T-helper 2 cell treated with Interferon-gamma antibody and Interleukin-4, amounts not matched to agents 5 μg/mL and 100 μg/mL, for 36 hours (primary cell): ENCODE results near the gene KLF5.

Experiments
- DNase-seq: peaks from one replicate; pipeline ENCODE4 v3.0.0; 2021; ENCODE audit warnings: low spot score
- H3K27ac Mint-ChIP-seq: one replicate; pipeline ENCODE4 v1.8.0; 2021; ENCODE audit warnings: mild to moderate bottlenecking, mixed read lengths
- H3K27me3 Mint-ChIP-seq: one replicate; pipeline ENCODE4 v1.8.0; 2021; ENCODE audit warnings: low read depth, mixed read lengths
- H3K36me3 Mint-ChIP-seq: one replicate; pipeline ENCODE4 v1.8.0; 2021; ENCODE audit warnings: low read depth, mixed read lengths
- H3K4me1 Mint-ChIP-seq: one replicate; pipeline ENCODE4 v1.8.0; 2021; ENCODE audit warnings: low read depth, mixed read lengths
- H3K4me3 Mint-ChIP-seq: one replicate; pipeline ENCODE4 v1.8.0; 2022; ENCODE audit warnings: mild to moderate bottlenecking, moderate library complexity, mixed read lengths
- H3K9me3 Mint-ChIP-seq: one replicate; pipeline ENCODE4 v1.8.0; 2021; ENCODE audit warnings: mixed read lengths

Gene KLF5

DNA sequence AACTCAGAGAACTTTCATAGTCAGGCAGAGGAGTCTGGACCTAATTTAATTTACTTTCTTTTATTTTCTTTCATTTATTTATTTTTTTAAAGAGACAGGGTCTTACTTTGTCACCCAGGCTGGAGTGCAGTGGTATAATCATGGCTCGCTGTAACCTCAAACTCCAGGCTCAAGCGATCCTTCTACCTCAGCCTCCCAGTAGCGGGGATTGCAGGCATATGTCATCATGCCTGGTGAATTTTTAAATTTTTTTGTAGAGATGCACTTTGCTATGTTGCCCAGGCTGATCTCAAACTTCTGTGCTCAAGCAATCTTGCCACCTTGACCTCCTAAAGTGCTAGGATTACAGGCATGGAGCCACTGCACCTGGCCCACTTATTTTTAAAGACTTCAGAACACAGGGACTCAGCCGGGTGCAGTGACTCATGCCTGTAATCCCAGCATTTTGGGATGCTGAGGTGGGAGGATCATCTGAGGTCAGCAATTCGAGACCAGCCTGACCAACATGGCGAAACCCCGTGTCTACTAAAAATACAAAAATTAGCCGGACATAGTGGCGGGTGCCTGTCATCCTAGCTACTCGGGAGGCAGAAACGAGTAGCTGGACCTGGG, 50.6 kb downstream of the KLF5 start:
- Mint-ChIP-seq H3K4me3 (no peak overlapping the region), H3K4me1 (no peaks in the 10 kb centered on the region), H3K36me3 (no peaks in the 10 kb centered on the region), H3K9me3 (no peaks in the 10 kb centered on the region), H3K27me3 (peaks cover 4% of the 10 kb centered on the region), H3K27ac (no peak overlapping the region)
- no peak for DNase-seq

- no peak for DNase-seq
- Mint-ChIP-seq H3K27me3 (peaks cover 4% of the 10 kb centered on the region), H3K36me3 (no peaks in the 10 kb centered on the region), H3K4me1 (no peaks in the 10 kb centered on the region), H3K27ac (no peak overlapping the region), H3K9me3 (no peaks in the 10 kb centered on the region), H3K4me3 (no peak overlapping the region)
Measured at GRCh38 chr13:73109969-73110368, 51.2 kb downstream of the KLF5 start.

DNA sequence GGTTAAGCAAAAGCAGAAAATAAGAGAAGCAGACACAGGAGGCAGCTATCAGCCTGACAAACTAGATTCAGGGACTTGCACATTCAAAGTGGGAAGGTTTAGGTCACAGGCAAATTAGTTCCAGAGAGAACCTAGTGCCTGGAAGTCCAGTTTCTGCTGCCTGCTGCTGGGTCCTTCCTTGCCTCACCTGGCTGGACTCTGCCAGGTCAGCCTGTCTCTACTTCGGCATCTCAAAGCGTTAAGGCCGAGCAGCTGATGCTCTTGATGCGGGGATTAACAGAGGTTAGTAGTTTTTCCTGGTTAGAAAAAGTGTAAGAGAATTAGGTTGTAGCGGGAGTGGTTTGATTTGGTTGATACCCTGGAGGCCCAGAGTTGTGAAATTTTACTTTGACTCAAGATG, 52.0 kb downstream of the KLF5 start:
- Mint-ChIP-seq H3K36me3 (no peaks in the 10 kb centered on the region), H3K27ac (no peak overlapping the region), H3K4me3 (no peak overlapping the region), H3K9me3 (no peaks in the 10 kb centered on the region), H3K27me3 (peaks cover 4% of the 10 kb centered on the region), H3K4me1 (no peaks in the 10 kb centered on the region)
- no peak for DNase-seq

- Mint-ChIP-seq H3K9me3 (no peaks in the 10 kb centered on the region), H3K4me3 (no peak overlapping the region), H3K4me1 (no peaks in the 10 kb centered on the region), H3K27me3 (peaks cover 4% of the 10 kb centered on the region), H3K36me3 (no peaks in the 10 kb centered on the region), H3K27ac (no peak overlapping the region)
- no peak for DNase-seq
Measured at GRCh38 chr13:73111331-73111730, 52.5 kb downstream of the KLF5 start.

GRCh38 chr13:73119612-73120011, 60.8 kb downstream of the KLF5 start:
- Mint-ChIP-seq H3K36me3 (no peaks in the 10 kb centered on the region), H3K27ac (no peak overlapping the region)
- no peak for DNase-seq

More at GRCh38 chr13:73119612-73120011, 60.8 kb downstream of the KLF5 start:
- Mint-ChIP-seq H3K27me3 (no peaks in the 10 kb centered on the region), H3K9me3 (no peaks in the 10 kb centered on the region), H3K4me1 (no peaks in the 10 kb centered on the region), H3K4me3 (no peak overlapping the region)
